Ovary (tissue), 9 donors: ENCODE measurements around the gene TRIM44. TPM values are rescaled to one million over a fixed set of nuclear protein-coding genes. Genes with fewer than 3 reads are reported as not detected.

Experiments used
- DNase-seq, 5 donors: peaks; one replicate each; pipeline ENCODE4 v3.0.0-alpha.2; 2019 to 2020
- H3K27ac ChIP-seq, 2 donors: fragments of 200-600 bp; one replicate each; pipeline versions ENCODE4 v1.5.1 to v1.8.0; 2019 to 2022
- H3K27me3 ChIP-seq: fragments of 200-600 bp; one replicate; pipeline ENCODE4 v1.8.0; 2022
- H3K36me3 ChIP-seq: fragments of 200-600 bp; sonication (generic); one replicate; pipeline ENCODE4 v1.5.1; 2019
- H3K4me1 ChIP-seq: one replicate; pipeline ENCODE4 v1.8.1; 2013; ENCODE audit warnings: mild to moderate bottlenecking, moderate library complexity; ENCODE audit not compliant: insufficient read depth
- H3K4me3 ChIP-seq: fragments of 200-600 bp; sonication (generic); one replicate; pipeline ENCODE4 v1.5.1; 2017
- H3K9me3 ChIP-seq, 2 donors: fragments of 200-600 bp in 1 of 2; sonication (generic) in 1 of 2; one replicate each; pipeline versions ENCODE4 v1.5.1 to v1.8.1; 2013 to 2019; ENCODE audit warnings: mild to moderate bottlenecking in 1 of 2, moderate library complexity in 1 of 2
- EP300 ChIP-seq: sonication (generic); formaldehyde crosslinking; IDR thresholded peaks from one replicate; pipeline ENCODE4 v1.6.1; 2017; ENCODE audit warnings: antibody characterized with exemption
- POLR2A ChIP-seq: fragments of 450-650 bp; IDR thresholded peaks from one replicate; pipeline ENCODE4 v1.6.1; 2017; ENCODE audit warnings: antibody characterized with exemption, mild to moderate bottlenecking, moderate library complexity
- WGBS, 3 donors: extraction: QIAGEN DNeasy Blood & Tissue Kit in 1 of 3; methylation state at CpG; one replicate each; pipeline versions ENCODE4 v1.1.5 to v1.1.7; 2013 to 2017; 5-methylcytosine and 5-hydroxymethylcytosine counted together
- intact Hi-C, 4 donors: fragments of 100-400 bp; cut with DNase I; formaldehyde crosslinking; loops; one replicate each; pipeline versions ENCODE4 v1.11.0 to v1.15.1; 2022 to 2023
- polyA plus RNA-seq, 2 donors: library from polyadenylated mRNA; stranded (reverse); fragments of 200-250 nt in 1 of 2; fragments of 350-450 nt in 1 of 2; fragmentation: Illumina TruSeq in 1 of 2; extraction: RNeasy Lipid Tissue Mini Kit (QIAGEN cat#74804) in 1 of 2; gene quantifications; one replicate each; pipeline ENCODE4 v1.2.3, GENCODE V29; 2013 to 2014
- total RNA-seq, 7 donors: library from RNA; depleted of rRNA in 2 of 7; stranded (reverse); fragments of >200 nt in 2 of 7; fragmentation: NEBNext Ultra II Directional in 3 of 7; extraction: Animal tissue kit (Norgen Biotek cat#: 25700) in 3 of 7; gene quantifications; one replicate each; pipeline versions ENCODE4 v1.1.0 to v1.2.4, GENCODE V29; 2016 to 2023
- TF ChIP-seq, protein P1 (sequence below), 3 donors: fragments of 450-650 bp in 2 of 3; fragments of 200-600 bp in 1 of 3; IDR thresholded peaks; one replicate each; pipeline versions ENCODE4 v1.5.1 to v1.8.0; 2016 to 2022; ENCODE audit warnings: antibody characterized with exemption in 3 of 3, mild to moderate bottlenecking in 1 of 3
- donor health status: DM: no; HTN: no; CAD: no; lungs with moderate emphysema.
- donor health status: DM: no; HTN: no; CAD: no.
- donor health status: Bipolar disorder and iron deficiency.
- donor health status: DM: yes; HTN: yes; CAD: no.
- donor health status: DM: no; HTN: no; CAD: no.
- donor health status: DM: yes; HTN: yes; CAD: no.

Gene TRIM44
- total and polyA plus RNA-seq, 9 donors: 9.9 to 54.6 (median 45.7) TPM

DNA sequence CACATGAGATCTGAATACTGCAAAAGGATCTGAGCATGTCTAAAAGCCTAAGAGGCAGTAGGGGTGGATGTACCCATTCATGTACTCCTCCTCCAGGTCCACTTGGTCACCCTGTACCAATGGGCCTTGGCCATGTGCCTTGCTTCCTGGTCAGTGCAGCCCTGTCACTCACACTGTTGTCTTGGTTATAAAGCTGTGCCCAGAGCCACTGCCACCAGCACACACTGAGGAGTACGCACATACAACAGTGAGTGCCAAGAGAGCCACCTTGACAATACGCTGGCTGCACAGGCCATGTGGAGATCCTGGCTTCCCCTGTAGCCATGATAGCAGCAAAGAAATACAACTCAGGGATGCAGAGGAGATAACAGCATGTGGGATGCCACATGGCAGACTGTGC is 184.9 kb downstream of the TRIM44 start:
- no peaks in the 10 kb centered on the region for H3K9me3 ChIP-seq
- no peak overlapping the region for H3K27ac ChIP-seq
- H3K27me3 ChIP-seq: no peaks in the 10 kb centered on the region
- no peaks in the 10 kb centered on the region for H3K36me3 ChIP-seq
- no peaks in the 10 kb centered on the region for H3K4me1 ChIP-seq
- intact Hi-C loops: no loop called here
- H3K4me3 ChIP-seq: no peak overlapping the region
- TF ChIP-seq POLR2A: no peak
- no peak for TF ChIP-seq EP300
- no peak for DNase-seq
- 60 to 72% (median 70%) methylated on average over 2 of the region's 2 CpGs for WGBS, 3 donors

DNA sequence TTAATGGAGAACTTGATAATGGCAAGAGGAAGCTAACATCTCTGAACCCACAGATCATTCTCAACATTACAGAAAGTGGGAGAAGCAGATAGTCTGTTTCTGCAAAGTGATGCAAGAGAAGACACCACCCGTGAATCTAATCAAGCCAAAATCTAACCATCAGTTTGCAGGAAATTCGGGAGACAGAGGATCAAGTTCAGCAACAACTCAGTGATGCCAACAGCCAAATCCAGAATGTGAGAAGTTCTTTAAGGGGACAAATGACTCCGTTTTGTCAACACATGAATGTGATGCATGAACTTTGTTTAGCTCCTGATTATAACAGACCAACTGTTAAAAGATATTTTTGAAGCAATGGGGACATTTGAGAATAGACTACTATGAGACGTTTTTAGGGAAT is 186.0 kb downstream of the TRIM44 start:
- H3K36me3 ChIP-seq: no peaks in the 10 kb centered on the region
- TF ChIP-seq EP300: no peak
- no peak for TF ChIP-seq POLR2A
- TF ChIP-seq, protein P1, sequence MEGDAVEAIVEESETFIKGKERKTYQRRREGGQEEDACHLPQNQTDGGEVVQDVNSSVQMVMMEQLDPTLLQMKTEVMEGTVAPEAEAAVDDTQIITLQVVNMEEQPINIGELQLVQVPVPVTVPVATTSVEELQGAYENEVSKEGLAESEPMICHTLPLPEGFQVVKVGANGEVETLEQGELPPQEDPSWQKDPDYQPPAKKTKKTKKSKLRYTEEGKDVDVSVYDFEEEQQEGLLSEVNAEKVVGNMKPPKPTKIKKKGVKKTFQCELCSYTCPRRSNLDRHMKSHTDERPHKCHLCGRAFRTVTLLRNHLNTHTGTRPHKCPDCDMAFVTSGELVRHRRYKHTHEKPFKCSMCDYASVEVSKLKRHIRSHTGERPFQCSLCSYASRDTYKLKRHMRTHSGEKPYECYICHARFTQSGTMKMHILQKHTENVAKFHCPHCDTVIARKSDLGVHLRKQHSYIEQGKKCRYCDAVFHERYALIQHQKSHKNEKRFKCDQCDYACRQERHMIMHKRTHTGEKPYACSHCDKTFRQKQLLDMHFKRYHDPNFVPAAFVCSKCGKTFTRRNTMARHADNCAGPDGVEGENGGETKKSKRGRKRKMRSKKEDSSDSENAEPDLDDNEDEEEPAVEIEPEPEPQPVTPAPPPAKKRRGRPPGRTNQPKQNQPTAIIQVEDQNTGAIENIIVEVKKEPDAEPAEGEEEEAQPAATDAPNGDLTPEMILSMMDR (IDR thresholded peaks at IDR 0.05): no peak
- no peaks in the 10 kb centered on the region for H3K9me3 ChIP-seq
- no peaks in the 10 kb centered on the region for H3K4me1 ChIP-seq
- 73 to 77% (median 76%) methylated on average over 4 of the region's 4 CpGs for WGBS, 3 donors
- H3K4me3 ChIP-seq: no peak overlapping the region
- no peak for DNase-seq
- intact Hi-C loops: no loop called here
- no peak overlapping the region for H3K27ac ChIP-seq
- no peaks in the 10 kb centered on the region for H3K27me3 ChIP-seq

DNA sequence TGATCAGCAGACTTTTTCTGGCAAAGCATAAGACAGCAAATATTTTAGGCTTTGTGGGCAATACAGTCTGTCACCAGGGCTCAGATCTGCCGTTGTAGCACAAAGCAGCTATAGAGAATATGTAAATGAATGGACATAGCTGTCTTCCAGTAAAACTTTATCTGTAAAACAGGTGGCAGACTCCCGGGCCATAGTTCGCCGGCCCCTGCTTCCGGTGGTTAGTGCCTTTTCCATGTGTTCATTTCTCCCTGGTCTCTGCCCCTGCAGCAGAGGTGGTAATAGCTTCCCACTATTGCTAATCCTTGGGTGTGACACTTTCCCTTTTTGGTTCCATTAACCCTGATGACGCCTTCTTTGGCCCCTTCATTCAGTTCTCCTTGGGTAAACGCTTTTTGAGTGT is 187.6 kb downstream of the TRIM44 start:
- no peak overlapping the region for H3K4me3 ChIP-seq
- 84 to 93% (median 89%) methylated on average over 7 of the region's 7 CpGs for WGBS, 3 donors
- H3K4me1 ChIP-seq: no peaks in the 10 kb centered on the region
- H3K9me3 ChIP-seq: no peaks in the 10 kb centered on the region
- H3K27me3 ChIP-seq: no peaks in the 10 kb centered on the region
- intact Hi-C loops: no loop called here
- no peak overlapping the region for H3K27ac ChIP-seq
- no peak for DNase-seq
- TF ChIP-seq EP300 (no peak), POLR2A (no peak)
- TF ChIP-seq, protein P1 (IDR thresholded peaks at IDR 0.05): no peak
- no peaks in the 10 kb centered on the region for H3K36me3 ChIP-seq

DNA sequence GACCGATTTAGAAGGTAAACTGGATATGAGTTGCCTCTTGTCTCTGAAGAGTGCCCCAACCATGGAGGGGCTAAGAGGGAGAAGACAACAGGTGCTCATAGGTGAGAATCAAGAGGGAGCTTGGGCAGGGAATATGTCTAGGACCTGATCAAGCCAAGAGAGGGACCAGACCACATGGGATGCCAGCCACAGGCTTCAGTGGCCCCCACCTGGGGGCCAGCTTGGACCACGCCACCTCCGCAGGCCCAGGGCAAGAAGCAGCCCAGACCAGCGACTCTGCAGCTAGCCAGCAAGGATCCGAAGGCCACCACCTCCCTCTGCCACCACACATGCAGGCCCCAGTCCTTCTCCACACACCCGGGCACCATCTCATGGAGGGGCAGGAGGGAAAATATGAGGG is 188.8 kb downstream of the TRIM44 start:
- no peaks in the 10 kb centered on the region for H3K27me3 ChIP-seq
- H3K4me3 ChIP-seq: no peak overlapping the region
- WGBS, 3 donors: 91 to 94% (median 94%) methylated on average over 6 of the region's 6 CpGs
- H3K9me3 ChIP-seq: no peaks in the 10 kb centered on the region
- DNase-seq: no peak
- H3K4me1 ChIP-seq: no peaks in the 10 kb centered on the region
- intact Hi-C loops: no loop called here
- H3K27ac ChIP-seq: no peak overlapping the region
- TF ChIP-seq POLR2A (no peak), EP300 (no peak)
- TF ChIP-seq, protein P1 (IDR thresholded peaks at IDR 0.05): no peak
- no peaks in the 10 kb centered on the region for H3K36me3 ChIP-seq

DNA sequence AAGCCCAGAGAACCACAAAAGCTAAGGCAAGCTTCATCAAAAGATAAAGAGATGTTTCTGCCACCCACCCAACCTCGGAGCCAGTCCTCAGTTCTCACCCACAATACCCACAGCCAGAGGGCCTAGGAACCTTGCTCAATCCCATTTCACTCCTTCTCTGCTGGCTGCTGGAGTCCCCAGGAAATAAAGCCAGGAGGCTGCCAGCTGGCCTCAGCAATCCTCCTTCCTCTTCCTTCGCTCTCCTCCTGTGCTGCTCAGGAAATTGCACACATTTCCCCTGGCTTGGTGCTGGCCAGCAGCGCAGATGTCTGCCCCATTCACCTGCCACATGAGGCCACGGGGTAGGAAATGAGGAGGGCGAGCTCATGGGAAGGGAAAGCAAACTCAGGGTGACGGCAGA is 189.5 kb downstream of the TRIM44 start:
- Histone ChIP-seq H3K36me3 (no peaks in the 10 kb centered on the region), H3K4me3 (no peak overlapping the region), H3K27me3 (no peaks in the 10 kb centered on the region), H3K27ac (no peak overlapping the region), H3K4me1 (no peaks in the 10 kb centered on the region), H3K9me3 (no peaks in the 10 kb centered on the region)
- no peak for DNase-seq
- TF ChIP-seq, protein P1 (IDR thresholded peaks at IDR 0.05): no peak
- no peak for TF ChIP-seq EP300
- no peak for TF ChIP-seq POLR2A
- WGBS, 3 donors: 73 to 77% (median 76%) methylated on average over 6 of the region's 6 CpGs
- intact Hi-C loops: no loop called here
